ENCODE data around the gene GLDN.

Gene GLDN

DNA sequence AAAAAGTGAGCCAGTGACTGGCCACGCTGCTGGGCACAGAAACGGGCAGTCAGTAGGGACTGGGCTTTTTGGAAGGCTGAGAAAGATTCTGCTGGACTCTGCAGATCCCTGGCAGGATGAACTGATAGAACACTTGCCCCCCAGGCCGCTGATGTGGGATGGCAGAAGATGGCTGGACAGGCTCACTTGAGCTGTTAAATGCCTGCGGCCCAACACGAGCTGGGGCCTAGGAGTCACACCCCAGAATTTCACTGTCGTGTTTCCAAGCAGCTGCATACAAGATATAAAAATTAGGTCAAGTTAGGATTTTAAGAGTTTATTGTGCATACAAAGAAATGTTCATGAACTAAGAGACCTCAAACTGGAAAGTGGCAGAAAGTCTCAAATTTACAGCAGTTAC lies 26.9 kb downstream of the GLDN start:
- TF ChIP-seq, protein P1, sequence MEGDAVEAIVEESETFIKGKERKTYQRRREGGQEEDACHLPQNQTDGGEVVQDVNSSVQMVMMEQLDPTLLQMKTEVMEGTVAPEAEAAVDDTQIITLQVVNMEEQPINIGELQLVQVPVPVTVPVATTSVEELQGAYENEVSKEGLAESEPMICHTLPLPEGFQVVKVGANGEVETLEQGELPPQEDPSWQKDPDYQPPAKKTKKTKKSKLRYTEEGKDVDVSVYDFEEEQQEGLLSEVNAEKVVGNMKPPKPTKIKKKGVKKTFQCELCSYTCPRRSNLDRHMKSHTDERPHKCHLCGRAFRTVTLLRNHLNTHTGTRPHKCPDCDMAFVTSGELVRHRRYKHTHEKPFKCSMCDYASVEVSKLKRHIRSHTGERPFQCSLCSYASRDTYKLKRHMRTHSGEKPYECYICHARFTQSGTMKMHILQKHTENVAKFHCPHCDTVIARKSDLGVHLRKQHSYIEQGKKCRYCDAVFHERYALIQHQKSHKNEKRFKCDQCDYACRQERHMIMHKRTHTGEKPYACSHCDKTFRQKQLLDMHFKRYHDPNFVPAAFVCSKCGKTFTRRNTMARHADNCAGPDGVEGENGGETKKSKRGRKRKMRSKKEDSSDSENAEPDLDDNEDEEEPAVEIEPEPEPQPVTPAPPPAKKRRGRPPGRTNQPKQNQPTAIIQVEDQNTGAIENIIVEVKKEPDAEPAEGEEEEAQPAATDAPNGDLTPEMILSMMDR (IDR thresholded peaks at IDR 0.05; ENCODE audit: low read depth, low read length): no peak

DNA sequence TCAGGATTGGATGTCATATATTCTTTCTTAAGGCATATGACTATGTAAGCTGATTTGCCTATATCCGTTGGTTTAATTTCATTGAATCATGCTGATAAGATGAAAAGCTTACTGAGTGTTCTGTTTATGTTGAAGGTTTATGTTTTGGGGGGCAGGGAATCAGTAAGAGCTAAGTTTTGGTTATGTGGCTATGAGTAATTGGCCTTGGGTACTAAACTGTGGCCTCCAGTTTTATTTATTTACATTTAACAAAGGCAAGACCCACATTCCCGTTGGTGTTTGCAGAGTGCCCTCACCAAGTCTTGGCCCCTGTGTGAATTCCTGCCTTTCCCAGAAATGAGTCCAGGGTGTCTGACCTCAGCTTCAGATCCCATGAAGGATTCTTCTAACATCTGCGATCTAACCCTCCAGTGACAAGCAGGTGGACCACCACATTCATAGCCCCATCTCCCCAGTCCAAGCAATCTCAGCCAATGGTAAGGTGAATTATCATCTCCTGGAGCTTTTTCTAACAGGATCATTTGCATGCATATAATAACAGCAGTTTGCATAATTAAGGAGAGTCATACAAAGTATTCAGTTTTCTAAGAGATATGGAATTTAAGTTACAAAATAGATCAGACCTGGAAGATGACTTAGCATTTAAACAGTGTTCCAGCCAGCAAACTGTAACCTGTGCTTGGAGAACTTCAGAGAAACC lies 27.4 kb downstream of the GLDN start:
- TF ChIP-seq, protein P1 (IDR thresholded peaks at IDR 0.05; ENCODE audit: low read depth, low read length): no peak
- no peak overlapping the region for H3K4me3 ChIP-seq (ENCODE audit: low read depth, low read length)

More for the DNA sequence above, 26.9 kb downstream of the GLDN start:
- H3K4me3 ChIP-seq (ENCODE audit: low read depth, low read length): no peak overlapping the region

- TF ChIP-seq, protein P1 (IDR thresholded peaks at IDR 0.05; ENCODE audit: low read depth, low read length): no peak
- H3K4me3 ChIP-seq (ENCODE audit: low read depth, low read length): no peak overlapping the region
Measured at GRCh38 chr15:51369451-51369761, 28.0 kb downstream of the GLDN start.

DNA sequence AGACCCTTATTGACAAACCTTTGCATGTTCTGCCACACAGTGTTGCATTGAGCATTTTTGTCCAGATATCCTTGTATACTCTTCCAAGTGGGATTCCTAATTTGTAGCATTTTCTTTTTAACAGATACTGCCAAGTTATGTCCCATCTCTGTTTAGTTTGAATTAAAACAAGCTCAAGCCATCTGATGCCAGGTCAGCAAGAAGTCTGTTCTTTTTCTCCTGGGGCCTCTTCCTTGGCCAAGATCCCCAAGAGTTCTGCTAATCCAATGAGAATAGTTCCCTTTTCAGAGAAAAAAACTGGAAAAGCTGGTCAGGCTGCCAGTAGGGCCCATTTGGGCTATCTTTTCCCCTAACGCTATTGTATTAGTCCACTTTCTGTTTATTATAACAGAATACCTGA lies 29.8 kb downstream of the GLDN start:
- no peak overlapping the region for H3K4me3 ChIP-seq (ENCODE audit: low read depth, low read length)

GRCh38 chr15:51374131-51374530 lies 32.7 kb downstream of the GLDN start:
- no peak overlapping the region for H3K4me3 ChIP-seq (ENCODE audit: low read depth, low read length)
- TF ChIP-seq, protein P1 (IDR thresholded peaks at IDR 0.05; ENCODE audit: low read depth, low read length): no peak

More for the DNA sequence above, 29.8 kb downstream of the GLDN start:
- TF ChIP-seq, protein P1 (IDR thresholded peaks at IDR 0.05; ENCODE audit: low read depth, low read length): no peak

DNA sequence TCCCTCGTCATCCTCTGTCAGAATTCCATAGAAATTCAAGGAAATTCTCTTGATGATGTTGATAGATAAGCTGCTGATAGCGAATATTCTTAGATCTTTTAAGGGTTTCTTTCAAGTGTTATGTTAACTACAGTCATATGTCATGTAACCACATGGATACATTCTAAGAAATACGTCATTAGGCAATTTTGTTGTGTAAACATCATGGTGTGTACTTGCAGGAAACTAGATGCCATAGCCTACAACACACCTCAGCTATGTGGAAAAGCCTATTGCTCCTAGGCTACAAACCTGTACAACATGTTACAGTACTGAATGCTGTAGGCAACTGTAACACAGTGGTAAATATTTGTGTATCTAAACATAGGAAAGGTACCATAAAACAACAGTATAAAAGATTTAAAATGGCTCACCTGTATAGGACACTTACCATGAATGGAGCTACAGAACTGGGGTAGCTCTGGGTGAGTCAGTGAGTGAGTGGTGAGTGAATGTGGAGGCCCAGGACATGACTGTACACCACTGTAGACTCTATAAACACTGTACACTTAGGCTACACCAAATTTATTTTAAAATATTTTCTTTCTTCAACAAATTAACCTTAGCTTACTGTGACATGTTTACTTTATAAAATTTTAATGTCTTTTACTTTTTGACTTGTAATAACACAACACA lies 34.6 kb downstream of the GLDN start:
- H3K4me3 ChIP-seq (ENCODE audit: low read depth, low read length): no peak overlapping the region
- TF ChIP-seq, protein P1 (IDR thresholded peaks at IDR 0.05; ENCODE audit: low read depth, low read length): no peak

DNA sequence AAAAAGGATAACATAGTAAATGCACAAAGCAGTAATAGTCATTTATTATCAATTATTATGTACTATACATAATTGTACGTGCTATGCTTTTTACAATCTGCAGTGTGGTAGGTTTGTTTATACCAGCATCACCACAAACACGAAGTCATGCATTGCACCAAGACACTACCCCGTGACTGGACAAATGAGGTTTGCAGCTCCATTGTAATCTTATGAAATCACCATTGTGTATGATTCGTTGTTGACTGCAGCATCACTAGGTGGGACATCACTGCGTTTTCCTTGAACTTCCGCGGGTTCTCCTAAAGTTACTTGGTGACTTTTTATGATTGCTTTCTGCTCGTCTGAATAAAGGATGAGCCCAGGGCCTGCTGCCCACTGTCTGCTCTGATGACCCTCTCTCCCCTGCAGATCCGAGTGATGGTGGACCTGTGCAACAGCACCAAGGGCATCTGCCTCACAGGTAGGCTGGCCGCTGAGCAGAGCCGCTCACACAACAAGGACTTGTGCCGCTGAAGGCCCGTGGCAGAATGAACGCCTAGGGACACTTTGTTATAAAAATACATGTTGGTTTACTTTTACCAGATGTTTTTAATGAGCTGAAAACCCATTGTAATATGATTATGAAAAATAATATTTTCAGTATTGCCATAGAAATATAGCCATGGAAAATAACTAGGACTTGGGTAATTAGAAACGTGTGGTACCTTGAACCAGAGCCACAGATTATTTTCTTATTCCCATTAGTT lies 35.8 kb downstream of the GLDN start:
- TF ChIP-seq, protein P1 (IDR thresholded peaks at IDR 0.05; ENCODE audit: low read depth, low read length): no peak
- no peak overlapping the region for H3K4me3 ChIP-seq (ENCODE audit: low read depth, low read length)
